ENCODE data around the gene TNFRSF1B.
A peak's percentile ranks its signal among the peaks of the same experiment; 100 is the strongest.
"Not testable (repeated sequence)": the region's sequence is repeated elsewhere in the genome, so short reads cannot be mapped to it uniquely, and the experiment has no call there.

The TNFRSF1B gene

DNA sequence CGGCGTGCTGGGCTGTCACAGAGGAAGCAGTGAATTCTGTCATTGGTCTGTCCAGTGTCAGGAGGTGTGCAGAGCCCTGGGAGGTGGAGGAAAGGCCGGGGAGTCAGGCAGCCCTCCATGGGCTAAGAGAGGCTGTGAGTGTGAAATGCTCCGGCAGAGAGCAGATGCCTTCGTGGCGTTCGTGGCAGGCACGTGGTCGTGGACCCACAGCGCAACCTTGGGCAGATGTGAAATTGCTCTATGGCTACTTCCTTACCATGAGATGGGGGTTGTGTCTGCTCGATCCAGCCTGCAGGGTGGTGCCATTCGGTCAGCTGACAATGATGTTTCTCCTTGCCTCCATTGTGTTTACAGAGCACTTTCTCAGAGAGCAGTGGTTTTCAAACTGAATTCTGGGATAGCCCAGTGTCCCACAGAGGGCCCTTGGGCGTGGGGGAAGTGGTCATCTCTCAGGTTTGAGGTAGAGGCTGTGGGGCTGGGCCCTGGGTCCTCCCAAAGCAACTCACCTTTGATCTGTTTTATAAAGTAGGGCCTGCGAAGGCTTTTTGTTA lies 27.9 kb downstream of the TNFRSF1B start:
- DNase-seq = no peak

DNA sequence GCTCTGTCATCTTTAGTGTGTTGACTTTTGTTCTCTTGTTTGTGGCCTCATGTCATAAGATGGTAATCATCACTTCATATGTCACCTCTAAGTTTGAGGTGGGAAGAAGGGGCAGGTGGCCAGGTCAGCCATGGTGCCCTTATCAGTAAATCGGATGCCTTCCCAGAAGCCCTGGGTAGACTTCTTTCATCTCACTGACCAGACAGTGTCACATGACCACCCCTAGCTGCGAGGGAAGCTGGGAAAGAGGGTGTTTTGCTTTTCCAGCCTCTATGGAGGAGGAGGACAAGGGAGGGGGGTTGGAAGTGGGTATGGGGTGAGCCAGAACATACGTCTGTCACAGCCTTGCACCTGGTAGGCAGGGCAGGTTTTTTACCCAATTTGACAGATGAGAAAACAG lies 28.6 kb downstream of the TNFRSF1B start:
- no peak for DNase-seq

GRCh38 chr1:12196641-12197482 lies 30.1 kb downstream of the TNFRSF1B start:
- DNase-seq = peak; percentile 35 to 42

DNA sequence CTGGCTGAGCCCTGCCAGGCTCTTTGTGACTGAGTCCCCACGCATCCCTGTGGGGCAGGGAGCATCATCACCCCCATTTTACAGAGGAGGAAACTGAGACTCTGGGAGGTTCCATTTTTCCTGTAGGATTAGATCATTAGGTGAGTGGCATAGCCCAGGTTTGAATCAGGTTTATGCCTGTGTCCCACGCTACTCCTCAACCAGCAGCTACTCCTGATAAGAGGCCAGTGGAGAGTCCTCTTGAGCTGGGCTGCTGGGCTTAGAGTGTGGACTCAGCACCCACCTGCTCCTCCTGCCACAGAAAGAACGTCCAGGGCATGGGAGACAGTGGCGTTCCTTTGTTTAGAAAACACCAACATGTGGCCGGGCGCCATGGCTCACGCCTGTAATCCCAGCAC lies 30.7 kb downstream of the TNFRSF1B start:
- DNase-seq = no peak

- no peak for DNase-seq
Observed at GRCh38 chr1:12200208-12200607, 33.4 kb downstream of the TNFRSF1B start.

GRCh38 chr1:12201352-12202189 lies 34.8 kb downstream of the TNFRSF1B start:
- no peak for DNase-seq

DNA sequence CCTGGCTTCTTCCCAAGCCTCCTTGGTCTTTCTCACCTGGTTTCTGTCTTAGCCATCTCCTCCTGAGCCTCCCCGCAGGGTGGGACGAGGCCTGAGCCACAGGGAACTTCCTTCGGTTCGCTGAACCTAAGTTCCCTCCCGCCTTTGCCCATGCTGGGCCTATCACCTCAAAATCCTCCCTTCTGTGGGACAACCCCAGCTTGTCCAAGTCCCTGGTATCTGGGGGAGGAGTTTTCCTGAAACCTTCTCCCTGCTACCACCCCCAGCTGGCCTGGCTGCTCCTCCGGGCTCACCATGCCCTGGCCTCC lies 35.4 kb downstream of the TNFRSF1B start:
- DNase-seq = no peak

DNA sequence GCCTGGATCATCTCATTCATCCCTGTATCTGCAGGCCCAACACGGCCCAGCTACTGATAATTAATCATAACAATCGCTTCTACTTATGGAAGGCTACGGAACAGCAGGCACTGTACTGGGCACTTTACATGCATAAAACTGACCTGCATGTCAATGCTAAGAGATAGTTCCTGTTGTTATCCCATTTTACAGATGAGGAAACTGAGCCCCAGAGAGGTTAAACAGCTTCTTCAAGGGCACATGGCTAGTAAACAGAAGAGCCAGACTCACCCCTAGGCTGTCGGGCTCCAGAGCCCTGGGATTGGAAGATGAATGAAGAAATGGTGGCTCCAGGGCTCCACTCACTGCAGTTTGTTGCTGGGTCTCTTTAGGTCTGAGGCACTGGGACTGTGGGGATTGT lies 35.8 kb downstream of the TNFRSF1B start:
- no peak for DNase-seq

DNA sequence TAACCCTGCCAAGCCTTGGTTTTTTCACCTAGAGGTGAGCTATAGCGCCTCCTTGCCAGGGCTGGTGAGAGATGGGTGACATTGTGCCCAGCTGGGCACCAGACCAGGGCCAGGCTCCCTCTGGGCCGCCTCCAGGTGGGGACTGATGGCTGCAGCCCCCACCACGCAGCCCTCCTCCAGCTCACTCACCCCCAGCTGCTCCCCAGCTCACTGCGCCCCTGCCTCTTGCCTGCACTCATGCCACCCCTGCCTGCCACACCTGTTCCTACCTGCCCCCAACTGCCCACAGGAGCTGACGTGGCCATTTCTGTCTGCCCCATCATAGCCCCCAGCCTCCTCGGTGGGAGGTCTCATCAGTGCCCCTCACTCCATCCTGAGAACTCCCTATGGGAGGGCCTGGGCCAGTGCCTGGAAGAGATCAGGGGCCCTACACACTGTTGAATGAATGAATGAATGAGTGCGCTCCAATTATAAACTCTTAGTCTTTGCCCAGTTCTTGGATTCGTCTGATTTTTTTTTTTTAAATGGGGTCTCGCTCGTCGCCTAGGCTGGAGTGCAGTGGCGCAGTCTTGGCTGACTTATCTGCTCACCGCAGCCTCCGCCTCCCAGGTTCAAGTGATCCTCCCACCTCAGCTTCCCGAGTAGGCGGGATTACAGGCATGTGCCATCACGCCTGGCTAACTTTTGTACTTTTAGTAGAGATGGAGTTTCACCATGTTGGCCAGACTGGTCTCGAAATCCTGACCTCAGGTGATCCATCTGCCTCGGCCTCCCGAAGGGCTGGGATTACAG lies 36.6 kb downstream of the TNFRSF1B start:
- no peak for DNase-seq

DNA sequence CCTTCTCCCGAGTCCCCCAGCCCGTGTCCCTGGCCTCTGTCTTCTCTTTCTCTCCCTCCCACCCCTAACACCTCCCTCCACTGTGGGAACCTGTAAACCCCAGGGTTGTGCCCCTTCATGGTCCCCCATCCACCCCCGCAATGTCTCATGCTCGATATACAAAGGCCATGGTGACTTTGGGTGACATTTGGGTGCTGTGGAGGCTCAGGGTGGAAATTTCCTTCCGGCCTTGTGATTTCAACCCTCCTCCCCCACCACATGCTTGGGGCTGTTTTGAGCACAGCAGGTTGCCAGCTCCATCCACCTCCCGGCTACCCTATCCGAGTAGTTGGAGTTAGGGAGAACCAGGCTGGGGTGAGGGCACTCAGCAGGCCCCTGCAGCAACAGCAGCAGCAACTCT lies 37.3 kb downstream of the TNFRSF1B start:
- DNase-seq = no peak

DNA sequence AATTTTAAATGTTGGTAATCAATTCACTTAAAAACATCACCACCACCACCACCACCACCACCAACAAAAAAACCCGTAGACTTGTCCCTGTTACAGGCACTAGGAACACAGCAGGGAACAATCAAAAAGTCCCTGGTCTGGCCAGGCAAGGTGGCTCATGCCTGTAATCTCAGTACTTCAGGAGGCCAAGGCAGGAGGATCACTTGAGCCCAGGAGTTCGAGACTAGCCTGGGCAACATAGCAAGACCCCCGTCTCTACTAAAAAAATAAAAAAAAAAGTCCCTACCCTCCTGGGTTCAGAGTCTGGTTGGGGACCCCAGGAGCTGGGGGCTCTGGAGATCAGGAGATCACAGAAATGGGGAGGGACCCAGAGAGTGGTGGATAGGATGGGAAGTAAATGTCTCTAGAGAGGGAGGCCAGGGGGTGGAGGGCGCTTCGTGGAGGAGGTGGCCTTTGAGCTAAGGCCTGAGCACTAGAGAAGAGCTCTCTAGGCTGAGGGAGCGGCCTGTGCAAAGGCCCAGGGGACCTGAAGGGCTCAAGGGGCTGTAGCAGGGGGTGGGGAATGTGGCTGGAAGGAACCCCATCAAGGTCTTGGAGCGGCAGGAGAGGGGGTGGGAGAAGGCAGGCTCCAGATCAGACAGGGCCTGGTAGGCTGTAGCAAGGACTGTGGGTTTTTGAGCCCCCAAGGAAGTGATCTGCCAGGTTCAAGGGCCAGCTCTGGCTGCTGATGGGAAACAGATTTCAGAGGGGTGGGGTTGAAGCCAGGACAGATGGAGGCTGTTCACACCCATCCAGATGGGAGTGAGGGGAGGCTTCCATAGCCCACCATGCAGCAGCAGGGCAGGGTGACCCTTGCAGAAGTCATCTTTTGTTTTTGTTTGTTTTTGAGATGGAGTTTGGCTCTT lies 38.2 kb downstream of the TNFRSF1B start:
- no peak for DNase-seq

DNA sequence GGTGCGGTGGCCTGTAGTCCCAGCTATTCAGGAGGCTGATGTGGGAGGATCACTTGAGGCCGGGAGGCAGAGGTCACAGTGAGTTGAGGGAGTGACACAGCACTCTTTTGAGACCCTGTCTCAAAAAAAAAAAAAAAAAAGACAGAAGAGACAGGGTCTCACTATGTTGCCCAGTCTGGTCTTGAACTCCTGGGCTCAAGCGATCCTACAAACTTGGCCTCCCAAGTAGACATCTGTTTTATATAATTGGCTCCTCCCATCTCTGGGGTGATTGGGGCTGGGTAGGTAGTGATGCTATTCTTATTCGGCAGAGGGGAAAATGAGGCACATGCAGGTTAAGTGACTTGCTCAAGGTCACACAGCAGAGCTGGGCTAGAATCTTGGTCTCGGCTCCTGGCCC lies 39.4 kb downstream of the TNFRSF1B start:
- no peak for DNase-seq

GRCh38 chr1:12206792-12207424 lies 40.1 kb downstream of the TNFRSF1B start:
- no peak for DNase-seq

GRCh38 chr1:12208271-12208670 lies 41.5 kb downstream of the TNFRSF1B start:
- DNase-seq = no peak

DNA sequence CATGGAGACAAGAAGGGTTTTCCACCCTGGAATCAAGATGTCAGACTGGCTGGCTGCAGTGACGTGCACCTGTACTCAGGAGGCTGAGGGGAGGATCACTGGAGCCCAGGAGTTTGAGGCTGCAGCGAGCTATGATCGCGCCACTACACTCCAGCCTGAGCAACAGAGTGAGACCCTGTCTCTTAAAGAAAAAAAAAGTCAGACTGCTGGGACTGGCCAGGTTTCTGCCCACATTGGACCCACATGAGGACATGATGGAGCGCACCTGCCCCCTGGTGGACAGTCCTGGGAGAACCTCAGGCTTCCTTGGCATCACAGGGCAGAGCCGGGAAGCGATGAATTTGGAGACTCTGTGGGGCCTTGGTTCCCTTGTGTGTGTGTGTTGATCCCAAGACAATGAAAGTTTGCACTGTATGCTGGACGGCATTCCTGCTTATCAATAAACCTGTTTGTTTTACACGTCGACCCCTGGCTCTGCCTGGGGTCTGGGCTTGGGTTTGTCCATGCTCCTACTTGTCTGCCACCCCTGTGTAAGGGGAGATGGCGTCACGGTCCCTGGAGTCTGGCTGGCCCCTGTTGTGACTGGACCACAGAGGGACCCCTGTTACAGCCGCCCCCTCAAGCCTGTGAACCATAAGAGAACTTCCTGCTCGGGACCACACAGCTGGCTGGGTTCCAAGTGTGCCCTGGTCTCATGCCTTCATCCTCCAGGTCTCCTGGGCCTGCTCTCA lies 42.1 kb downstream of the TNFRSF1B start:
- peak; percentile 35 to 69 for DNase-seq

DNA sequence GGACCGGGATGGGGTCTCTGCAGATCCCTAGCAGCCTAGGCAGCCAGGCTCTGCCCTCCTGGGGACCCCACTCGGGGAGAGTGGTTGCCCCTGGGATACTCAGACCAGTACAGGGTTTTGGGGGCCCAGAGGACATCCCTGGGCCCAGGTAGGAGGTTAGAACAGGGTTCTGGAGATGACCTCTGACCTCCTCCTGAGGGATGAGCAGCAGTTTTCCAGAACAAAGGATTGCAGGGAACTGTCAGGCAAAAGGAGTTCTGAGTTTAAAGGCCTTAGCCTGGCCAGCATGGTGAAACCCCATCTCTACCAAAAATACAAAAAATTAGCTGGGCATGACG lies 42.7 kb downstream of the TNFRSF1B start:
- no peak for DNase-seq

GRCh38 chr1:12215118-12215961 lies 48.5 kb downstream of the TNFRSF1B start:
- DNase-seq = no peak

- no peak for DNase-seq
Observed at GRCh38 chr1:12219800-12220199, 53.0 kb downstream of the TNFRSF1B start.

- no peak for DNase-seq
Observed at GRCh38 chr1:12220890-12221289, 54.1 kb downstream of the TNFRSF1B start.

DNA sequence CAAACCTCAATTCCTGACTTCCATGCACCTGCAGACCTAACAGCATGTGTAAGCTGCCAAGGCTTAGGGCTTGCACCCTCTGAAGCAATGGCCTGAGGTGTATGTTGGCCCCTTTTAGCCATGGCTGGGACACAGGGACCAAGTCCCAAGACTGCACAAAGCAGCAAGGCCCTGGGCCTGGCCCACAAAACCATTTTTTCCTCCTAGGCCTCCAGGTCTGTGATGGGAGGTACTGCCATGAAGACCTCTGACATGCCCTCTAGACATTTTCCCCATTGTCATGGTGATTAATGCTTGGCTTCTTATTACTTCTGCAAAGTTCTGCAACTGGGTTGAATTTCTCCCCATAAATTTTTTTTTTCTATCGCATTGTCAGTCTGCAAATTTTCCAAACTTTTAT lies 55.9 kb downstream of the TNFRSF1B start:
- not testable (repeated sequence) for DNase-seq

All from NCI-H1930 (cell line).